ENCODE results near the gene NLRP9. TPM values are rescaled to one million over a fixed set of nuclear protein-coding genes. Genes with fewer than 3 reads are reported as not detected.

NLRP9 gene
- total and polyA plus RNA-seq, 2 of the 13 experiments (the other 11 are each of a cell fraction or from before 2014, with no cell fraction given), result not detected

- TF ChIP-seq GABPA (IDR thresholded peaks at IDR 0.05; ENCODE audit: low read depth, low read length) (no peak), GABPA (CRISPR knock-in tag; IDR thresholded peaks at IDR 0.05; ENCODE audit: low read depth) (peak; percentile 73), HINFP (CRISPR knock-in tag; IDR thresholded peaks at IDR 0.05; ENCODE audit: low read depth) (peak; percentile 60; the same call in 1 of the 2 replicates), GTF3A (CRISPR knock-in tag; conservative IDR thresholded peaks at IDR 0.05) (no peak), XRCC5 (optimal IDR thresholded peaks at IDR 0.05; ENCODE audit: low read length) (peak; percentile 15), CEBPB (IDR thresholded peaks at IDR 0.05; ENCODE audit: borderline replicate concordance, low read depth, low read length) (no peak), NONO (IDR thresholded peaks at IDR 0.05) (no peak), NONO (CRISPR knock-in tag; conservative IDR thresholded peaks at IDR 0.05) (no peak; the same call in 1 of the 2 replicates), ZNF124 (CRISPR knock-in tag; IDR thresholded peaks at IDR 0.05) (peak; percentile 52; the same call in 1 of the 2 replicates), SPEN (CRISPR knock-in tag; IDR thresholded peaks at IDR 0.05; ENCODE audit: low read depth) (no peak), ARNTL (CRISPR knock-in tag; IDR thresholded peaks at IDR 0.05) (peak; percentile 51; the same call in 1 of the 2 replicates), PRMT3 (CRISPR knock-in tag; IDR thresholded peaks at IDR 0.05; ENCODE audit: borderline replicate concordance, low read depth) (no peak), CC2D1A (CRISPR knock-in tag; IDR thresholded peaks at IDR 0.05) (no peak), SRSF9 (IDR thresholded peaks at IDR 0.05; ENCODE audit: borderline replicate concordance, insufficient read depth, low read depth, low read length, poor library complexity, severe bottlenecking) (no peak), ZNF225 (CRISPR knock-in tag; IDR thresholded peaks at IDR 0.05) (no peak), TSC22D2 (CRISPR knock-in tag; IDR thresholded peaks at IDR 0.05; ENCODE audit: borderline replicate concordance) (no peak; the same call in 1 of the 2 replicates)
- TF ChIP-seq, protein P1, sequence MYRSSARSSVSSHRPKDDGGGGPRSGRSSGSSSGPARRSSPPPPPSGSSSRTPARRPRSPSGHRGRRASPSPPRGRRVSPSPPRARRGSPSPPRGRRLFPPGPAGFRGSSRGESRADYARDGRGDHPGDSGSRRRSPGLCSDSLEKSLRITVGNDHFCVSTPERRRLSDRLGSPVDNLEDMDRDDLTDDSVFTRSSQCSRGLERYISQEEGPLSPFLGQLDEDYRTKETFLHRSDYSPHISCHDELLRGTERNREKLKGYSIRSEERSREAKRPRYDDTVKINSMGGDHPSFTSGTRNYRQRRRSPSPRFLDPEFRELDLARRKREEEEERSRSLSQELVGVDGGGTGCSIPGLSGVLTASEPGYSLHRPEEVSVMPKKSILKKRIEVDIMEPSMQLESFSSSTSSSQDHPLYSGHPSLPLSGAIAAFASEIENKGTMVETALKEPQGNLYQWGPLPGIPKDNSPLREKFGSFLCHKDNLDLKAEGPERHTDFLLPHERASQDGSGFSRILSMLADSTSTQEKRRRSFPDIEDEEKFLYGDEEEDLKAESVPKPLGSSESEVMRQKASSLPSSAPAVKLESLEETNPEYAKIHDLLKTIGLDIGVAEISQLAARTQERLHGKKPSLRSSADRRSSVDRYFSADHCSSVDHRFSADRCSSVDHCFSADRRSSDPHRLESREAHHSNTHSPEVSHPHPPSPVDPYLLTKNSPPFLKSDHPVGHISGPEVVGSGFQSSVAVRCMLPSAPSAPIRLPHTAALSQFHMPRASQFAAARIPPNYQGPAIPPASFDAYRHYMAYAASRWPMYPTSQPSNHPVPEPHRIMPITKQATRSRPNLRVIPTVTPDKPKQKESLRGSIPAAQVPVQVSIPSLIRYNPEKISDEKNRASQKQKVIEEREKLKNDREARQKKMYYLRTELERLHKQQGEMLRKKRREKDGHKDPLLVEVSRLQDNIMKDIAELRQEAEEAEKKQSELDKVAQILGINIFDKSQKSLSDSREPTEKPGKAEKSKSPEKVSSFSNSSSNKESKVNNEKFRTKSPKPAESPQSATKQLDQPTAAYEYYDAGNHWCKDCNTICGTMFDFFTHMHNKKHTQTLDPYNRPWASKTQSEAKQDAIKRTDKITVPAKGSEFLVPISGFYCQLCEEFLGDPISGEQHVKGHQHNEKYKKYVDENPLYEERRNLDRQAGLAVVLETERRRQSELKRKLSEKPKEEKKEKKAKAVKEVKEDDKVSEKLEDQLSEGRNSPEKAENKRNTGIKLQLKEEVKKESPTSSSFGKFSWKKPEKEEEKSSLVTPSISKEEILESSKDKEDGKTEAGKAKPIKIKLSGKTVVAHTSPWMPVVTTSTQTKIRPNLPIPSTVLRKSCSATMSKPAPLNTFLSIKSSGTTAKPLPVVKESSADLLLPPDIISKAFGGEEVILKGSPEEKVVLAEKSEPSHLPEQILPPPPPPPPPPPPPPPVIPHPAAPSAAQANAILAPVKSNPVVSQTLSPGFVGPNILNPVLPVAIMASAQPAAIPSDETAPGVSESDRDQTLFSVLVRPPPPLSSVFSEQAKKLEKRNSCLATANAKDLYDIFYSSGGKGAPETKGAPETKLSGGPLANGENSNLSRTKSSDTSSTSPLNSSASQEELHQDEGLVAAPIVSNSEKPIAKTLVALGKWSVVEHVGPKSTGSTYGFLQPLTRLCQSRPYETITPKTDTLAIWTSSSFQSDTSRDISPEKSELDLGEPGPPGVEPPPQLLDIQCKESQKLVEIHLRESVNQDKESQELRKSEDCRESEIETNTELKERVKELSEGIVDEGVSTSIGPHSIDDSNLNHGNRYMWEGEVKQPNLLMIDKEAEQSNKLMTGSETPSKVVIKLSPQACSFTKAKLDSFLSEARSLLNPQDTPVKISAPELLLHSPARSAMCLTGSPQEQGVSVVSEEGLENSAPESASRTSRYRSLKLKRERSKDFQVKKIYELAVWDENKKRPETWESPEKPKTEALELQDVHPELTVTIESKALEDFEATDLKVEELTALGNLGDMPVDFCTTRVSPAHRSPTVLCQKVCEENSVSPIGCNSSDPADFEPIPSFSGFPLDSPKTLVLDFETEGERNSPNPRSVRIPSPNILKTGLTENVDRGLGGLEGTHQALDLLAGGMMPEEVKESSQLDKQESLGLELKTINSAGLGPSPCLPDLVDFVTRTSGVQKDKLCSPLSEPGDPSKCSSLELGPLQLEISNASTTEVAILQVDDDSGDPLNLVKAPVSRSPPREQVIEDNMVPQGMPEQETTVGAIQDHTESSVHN (CRISPR knock-in tag; IDR thresholded peaks at IDR 0.05), result no peak
- TF ChIP-seq, protein P2, sequence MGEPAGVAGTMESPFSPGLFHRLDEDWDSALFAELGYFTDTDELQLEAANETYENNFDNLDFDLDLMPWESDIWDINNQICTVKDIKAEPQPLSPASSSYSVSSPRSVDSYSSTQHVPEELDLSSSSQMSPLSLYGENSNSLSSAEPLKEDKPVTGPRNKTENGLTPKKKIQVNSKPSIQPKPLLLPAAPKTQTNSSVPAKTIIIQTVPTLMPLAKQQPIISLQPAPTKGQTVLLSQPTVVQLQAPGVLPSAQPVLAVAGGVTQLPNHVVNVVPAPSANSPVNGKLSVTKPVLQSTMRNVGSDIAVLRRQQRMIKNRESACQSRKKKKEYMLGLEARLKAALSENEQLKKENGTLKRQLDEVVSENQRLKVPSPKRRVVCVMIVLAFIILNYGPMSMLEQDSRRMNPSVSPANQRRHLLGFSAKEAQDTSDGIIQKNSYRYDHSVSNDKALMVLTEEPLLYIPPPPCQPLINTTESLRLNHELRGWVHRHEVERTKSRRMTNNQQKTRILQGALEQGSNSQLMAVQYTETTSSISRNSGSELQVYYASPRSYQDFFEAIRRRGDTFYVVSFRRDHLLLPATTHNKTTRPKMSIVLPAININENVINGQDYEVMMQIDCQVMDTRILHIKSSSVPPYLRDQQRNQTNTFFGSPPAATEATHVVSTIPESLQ (CRISPR knock-in tag; conservative IDR thresholded peaks at IDR 0.05), result no peak
These were observed 54.5 kb downstream of the NLRP9 start (continued) for GRCh38 chr19:55683449-55684261.
